Prostate gland (tissue), 2 donors: Measurements from ENCODE around the gene PTPRM.

Experiments used
- POLR2A ChIP-seq: fragments of 450-650 bp; IDR thresholded peaks from one replicate; pipeline ENCODE4 v1.6.1; 2016; ENCODE audit warnings: antibody characterized with exemption, mild to moderate bottlenecking
- TF ChIP-seq, protein P1 (sequence below), 4 experiments: fragments of 200-600 bp in 2 of 4; fragments of 450-650 bp in 2 of 4; sonication (generic) in 2 of 4; IDR thresholded peaks; 1 replicate in 3 of 4; 2 replicates in 1 of 4; pipeline ENCODE4 v1.5.1; 2016 to 2019; ENCODE audit warnings: antibody characterized with exemption in 4 of 4, mild to moderate bottlenecking in 2 of 4, moderate library complexity in 2 of 4

DNA sequence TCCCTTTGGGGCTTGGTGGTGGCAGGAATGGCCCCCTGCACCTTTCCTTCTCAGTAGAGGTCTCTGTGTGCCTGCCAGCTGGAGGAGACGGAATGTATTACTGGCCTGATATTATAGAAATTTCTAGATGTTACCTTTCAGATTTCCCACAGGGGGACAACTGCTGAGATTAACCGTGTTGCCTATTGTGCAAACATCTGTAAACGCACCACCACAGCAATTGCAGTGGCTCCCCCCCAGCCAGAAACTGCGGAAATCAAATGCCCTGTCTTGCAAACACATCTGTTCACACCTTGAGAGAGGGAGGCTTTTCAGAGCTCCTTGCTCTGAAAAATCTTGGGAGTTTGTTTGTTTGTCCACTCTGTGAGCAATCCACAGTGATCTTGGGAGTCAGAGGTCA is 772.1 kb downstream of the PTPRM start:
- TF ChIP-seq, protein P1, sequence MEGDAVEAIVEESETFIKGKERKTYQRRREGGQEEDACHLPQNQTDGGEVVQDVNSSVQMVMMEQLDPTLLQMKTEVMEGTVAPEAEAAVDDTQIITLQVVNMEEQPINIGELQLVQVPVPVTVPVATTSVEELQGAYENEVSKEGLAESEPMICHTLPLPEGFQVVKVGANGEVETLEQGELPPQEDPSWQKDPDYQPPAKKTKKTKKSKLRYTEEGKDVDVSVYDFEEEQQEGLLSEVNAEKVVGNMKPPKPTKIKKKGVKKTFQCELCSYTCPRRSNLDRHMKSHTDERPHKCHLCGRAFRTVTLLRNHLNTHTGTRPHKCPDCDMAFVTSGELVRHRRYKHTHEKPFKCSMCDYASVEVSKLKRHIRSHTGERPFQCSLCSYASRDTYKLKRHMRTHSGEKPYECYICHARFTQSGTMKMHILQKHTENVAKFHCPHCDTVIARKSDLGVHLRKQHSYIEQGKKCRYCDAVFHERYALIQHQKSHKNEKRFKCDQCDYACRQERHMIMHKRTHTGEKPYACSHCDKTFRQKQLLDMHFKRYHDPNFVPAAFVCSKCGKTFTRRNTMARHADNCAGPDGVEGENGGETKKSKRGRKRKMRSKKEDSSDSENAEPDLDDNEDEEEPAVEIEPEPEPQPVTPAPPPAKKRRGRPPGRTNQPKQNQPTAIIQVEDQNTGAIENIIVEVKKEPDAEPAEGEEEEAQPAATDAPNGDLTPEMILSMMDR (IDR thresholded peaks at IDR 0.05): no peak
- TF ChIP-seq POLR2A: no peak
